Measurements from ENCODE around the gene APRT.
"Not testable (repeated sequence)": the region's sequence is repeated elsewhere in the genome, so short reads cannot be mapped to it uniquely, and the experiment has no call there.

Gene APRT

GRCh38 chr16:88837806-88838205 lies 26.1 kb upstream of the APRT start:
- H3K4me3 Mint-ChIP-seq: no peak overlapping the region
- H3K4me1 Mint-ChIP-seq: no peaks in the 10 kb centered on the region
- H3K36me3 Mint-ChIP-seq: peaks cover 2% of the 10 kb centered on the region
- CTCF ChIA-PET: no interaction called here
- no peak for DNase-seq
- H3K27me3 Mint-ChIP-seq: no peaks in the 10 kb centered on the region
- no peaks in the 10 kb centered on the region for H3K9me3 Mint-ChIP-seq
- H3K27ac Mint-ChIP-seq: no peak overlapping the region

- H3K27me3 Mint-ChIP-seq: no peaks in the 10 kb centered on the region
- no peak overlapping the region for H3K27ac Mint-ChIP-seq
- peaks cover 2% of the 10 kb centered on the region for H3K36me3 Mint-ChIP-seq
- no peak overlapping the region for H3K4me3 Mint-ChIP-seq
- H3K4me1 Mint-ChIP-seq: no peaks in the 10 kb centered on the region
- CTCF ChIA-PET: no interaction called here
- H3K9me3 Mint-ChIP-seq: no peaks in the 10 kb centered on the region
- no peak for DNase-seq
Observed at GRCh38 chr16:88836791-88837190, 25.1 kb upstream of the APRT start.

GRCh38 chr16:88835818-88836217 lies 24.1 kb upstream of the APRT start:
- peaks cover 2% of the 10 kb centered on the region for H3K36me3 Mint-ChIP-seq
- CTCF ChIA-PET: no interaction called here
- no peak overlapping the region for H3K27ac Mint-ChIP-seq
- no peak overlapping the region for H3K4me3 Mint-ChIP-seq
- no peaks in the 10 kb centered on the region for H3K4me1 Mint-ChIP-seq
- DNase-seq: no peak
- no peaks in the 10 kb centered on the region for H3K27me3 Mint-ChIP-seq
- no peaks in the 10 kb centered on the region for H3K9me3 Mint-ChIP-seq

GRCh38 chr16:88835383-88835782 lies 23.7 kb upstream of the APRT start:
- Mint-ChIP-seq H3K4me1 (no peaks in the 10 kb centered on the region), H3K27ac (no peak overlapping the region), H3K9me3 (no peaks in the 10 kb centered on the region), H3K36me3 (peaks cover 2% of the 10 kb centered on the region), H3K4me3 (no peak overlapping the region), H3K27me3 (no peaks in the 10 kb centered on the region)
- CTCF ChIA-PET: no interaction called here
- no peak for DNase-seq

GRCh38 chr16:88834670-88835069 lies 22.9 kb upstream of the APRT start:
- Mint-ChIP-seq H3K4me3 (no peak overlapping the region), H3K27me3 (no peaks in the 10 kb centered on the region), H3K27ac (no peak overlapping the region), H3K36me3 (no peaks in the 10 kb centered on the region), H3K9me3 (no peaks in the 10 kb centered on the region), H3K4me1 (no peaks in the 10 kb centered on the region)
- no peak for DNase-seq
- CTCF ChIA-PET: no interaction called here

- no peak for DNase-seq
- no peak overlapping the region for H3K4me3 Mint-ChIP-seq
- no peaks in the 10 kb centered on the region for H3K4me1 Mint-ChIP-seq
- no peaks in the 10 kb centered on the region for H3K36me3 Mint-ChIP-seq
- no peaks in the 10 kb centered on the region for H3K9me3 Mint-ChIP-seq
- no peaks in the 10 kb centered on the region for H3K27me3 Mint-ChIP-seq
- H3K27ac Mint-ChIP-seq: no peak overlapping the region
- CTCF ChIA-PET: no interaction called here
Observed at GRCh38 chr16:88833086-88833485, 21.4 kb upstream of the APRT start.

- CTCF ChIA-PET: no interaction called here
- no peak for DNase-seq
- Mint-ChIP-seq H3K27me3 (no peaks in the 10 kb centered on the region), H3K4me1 (no peaks in the 10 kb centered on the region), H3K27ac (no peak overlapping the region), H3K36me3 (no peaks in the 10 kb centered on the region), H3K4me3 (no peak overlapping the region), H3K9me3 (no peaks in the 10 kb centered on the region)
Observed at GRCh38 chr16:88831838-88832237, 20.1 kb upstream of the APRT start.

GRCh38 chr16:88830783-88831182 lies 19.1 kb upstream of the APRT start:
- Mint-ChIP-seq H3K4me3 (no peak overlapping the region), H3K27ac (no peak overlapping the region), H3K36me3 (no peaks in the 10 kb centered on the region), H3K9me3 (no peaks in the 10 kb centered on the region), H3K27me3 (no peaks in the 10 kb centered on the region), H3K4me1 (no peaks in the 10 kb centered on the region)
- no peak for DNase-seq
- CTCF ChIA-PET: no interaction called here

- Mint-ChIP-seq H3K9me3 (no peaks in the 10 kb centered on the region), H3K36me3 (no peaks in the 10 kb centered on the region)
- CTCF ChIA-PET: no interaction called here
Observed at GRCh38 chr16:88830258-88830657, 18.5 kb upstream of the APRT start.

GRCh38 chr16:88828711-88829110 lies 17.0 kb upstream of the APRT start:
- H3K9me3 Mint-ChIP-seq: no peaks in the 10 kb centered on the region
- H3K27me3 Mint-ChIP-seq: no peaks in the 10 kb centered on the region
- DNase-seq: no peak
- no peak overlapping the region for H3K27ac Mint-ChIP-seq
- no peak overlapping the region for H3K4me3 Mint-ChIP-seq
- no peaks in the 10 kb centered on the region for H3K36me3 Mint-ChIP-seq
- CTCF ChIA-PET: no interaction called here
- no peaks in the 10 kb centered on the region for H3K4me1 Mint-ChIP-seq

More at GRCh38 chr16:88830258-88830657, 18.5 kb upstream of the APRT start:
- H3K27me3 Mint-ChIP-seq: no peaks in the 10 kb centered on the region
- H3K4me3 Mint-ChIP-seq: no peak overlapping the region
- H3K4me1 Mint-ChIP-seq: no peaks in the 10 kb centered on the region
- H3K27ac Mint-ChIP-seq: no peak overlapping the region
- DNase-seq: no peak

- H3K9me3 Mint-ChIP-seq: no peaks in the 10 kb centered on the region
- H3K36me3 Mint-ChIP-seq: no peaks in the 10 kb centered on the region
- CTCF ChIA-PET: no interaction called here
Observed at GRCh38 chr16:88827727-88828126, 16.0 kb upstream of the APRT start.

GRCh38 chr16:88826070-88826840 lies 14.5 kb upstream of the APRT start:
- no peak for DNase-seq
- no peaks in the 10 kb centered on the region for H3K9me3 Mint-ChIP-seq
- no peaks in the 10 kb centered on the region for H3K36me3 Mint-ChIP-seq
- CTCF ChIA-PET: no interaction called here
- no peak overlapping the region for H3K4me3 Mint-ChIP-seq
- no peaks in the 10 kb centered on the region for H3K27me3 Mint-ChIP-seq
- H3K27ac Mint-ChIP-seq: no peak overlapping the region
- H3K4me1 Mint-ChIP-seq: no peaks in the 10 kb centered on the region

More at GRCh38 chr16:88827727-88828126, 16.0 kb upstream of the APRT start:
- H3K4me3 Mint-ChIP-seq: no peak overlapping the region
- H3K4me1 Mint-ChIP-seq: no peaks in the 10 kb centered on the region
- no peak for DNase-seq
- no peaks in the 10 kb centered on the region for H3K27me3 Mint-ChIP-seq
- H3K27ac Mint-ChIP-seq: no peak overlapping the region

GRCh38 chr16:88825146-88825545 lies 13.4 kb upstream of the APRT start:
- CTCF ChIA-PET: no interaction called here
- Mint-ChIP-seq H3K4me1 (no peaks in the 10 kb centered on the region), H3K4me3 (no peak overlapping the region), H3K27me3 (no peaks in the 10 kb centered on the region), H3K9me3 (no peaks in the 10 kb centered on the region), H3K36me3 (no peaks in the 10 kb centered on the region), H3K27ac (no peak overlapping the region)
- no peak for DNase-seq

GRCh38 chr16:88824256-88825077 lies 12.7 kb upstream of the APRT start:
- Mint-ChIP-seq H3K4me3 (no peak overlapping the region), H3K27ac (no peak overlapping the region), H3K27me3 (no peaks in the 10 kb centered on the region), H3K4me1 (no peaks in the 10 kb centered on the region), H3K36me3 (no peaks in the 10 kb centered on the region), H3K9me3 (no peaks in the 10 kb centered on the region)
- CTCF ChIA-PET: no interaction called here
- no peak for DNase-seq

GRCh38 chr16:88823646-88824045 lies 11.9 kb upstream of the APRT start:
- H3K36me3 Mint-ChIP-seq, H3K4me1 Mint-ChIP-seq, H3K27me3 Mint-ChIP-seq, H3K4me3 Mint-ChIP-seq, H3K9me3 Mint-ChIP-seq, CTCF ChIA-PET, DNase-seq, H3K27ac Mint-ChIP-seq: not testable (repeated sequence)

Measured in activated naive CD4-positive, alpha-beta T cell treated with anti-CD3 and anti-CD28 coated beads, Interleukin-2, amount 10 ng/mL, durations not matched to agents 7 days and 5 days (primary cell).